Keratinocyte (primary cell): Measurements from ENCODE around the gene ZNF212. TPM values are rescaled to one million over a fixed set of nuclear protein-coding genes. Genes with fewer than 3 reads are reported as not detected.

Experiments
- DNase-seq: peaks from one replicate; pipeline ENCODE4 v3.0.0-alpha.2; 2011; ENCODE audit warnings: low read depth, missing footprints, low spot score
- FAIRE-seq: peaks from 2 replicates; lab custom pipeline; 2011; peaks lifted over from hg19 to GRCh38; lab: Jason Lieb, UNC
- H2AFZ ChIP-seq: 2 replicates; pipeline ENCODE4 v1.6.0; 2012; ENCODE audit warnings: low read length, control low read depth, inconsistent platforms; ENCODE audit not compliant: control insufficient read depth
- H3K27ac ChIP-seq: 2 replicates; pipeline ENCODE4 v1.5.1; 2011; ENCODE audit warnings: low read length; ENCODE audit not compliant: control insufficient read depth, insufficient read depth
- H3K27me3 ChIP-seq: 3 replicates; pipeline ENCODE4 v1.6.0; 2011; ENCODE audit warnings: low read length; ENCODE audit not compliant: control insufficient read depth, insufficient read depth; ENCODE audit errors: extremely low read depth
- H3K36me3 ChIP-seq, 2 experiments: 2 replicates in 1 of 2; 3 replicates in 1 of 2; pipeline ENCODE4 v1.5.1; 2011; ENCODE audit warnings: low read length in 2 of 2, mild to moderate bottlenecking in 1 of 2; ENCODE audit not compliant: control insufficient read depth in 2 of 2, insufficient read depth in 2 of 2; ENCODE audit errors: extremely low read depth in 1 of 2
- H3K4me1 ChIP-seq: 3 replicates; pipeline ENCODE4 v1.5.1; 2011; ENCODE audit warnings: low read length; ENCODE audit not compliant: control insufficient read depth, insufficient read depth; ENCODE audit errors: extremely low read depth
- H3K4me2 ChIP-seq: 3 replicates; pipeline ENCODE4 v1.6.0; 2011; ENCODE audit warnings: low read depth, low read length; ENCODE audit not compliant: control insufficient read depth, insufficient read depth; ENCODE audit errors: extremely low read depth
- H3K4me3 ChIP-seq, 3 experiments: fragments of 200-600 bp in 1 of 3; sonication (generic) in 1 of 3; 2 replicates in 2 of 3; 3 replicates in 1 of 3; pipeline ENCODE4 v1.5.1; 2011 to 2016; ENCODE audit warnings: low read length in 3 of 3, mild to moderate bottlenecking in 3 of 3, control low read depth in 2 of 3, inconsistent platforms in 1 of 3, low read depth in 1 of 3, mixed read lengths in 1 of 3, mixed run types in 1 of 3, moderate library complexity in 1 of 3; ENCODE audit not compliant: control insufficient read depth in 2 of 3, insufficient read depth in 2 of 3; ENCODE audit errors: extremely low read depth in 1 of 3
- H3K79me2 ChIP-seq: 2 replicates; pipeline ENCODE4 v1.6.0; 2012; ENCODE audit warnings: low read length; ENCODE audit not compliant: control insufficient read depth, insufficient read depth
- H3K9ac ChIP-seq: 3 replicates; pipeline ENCODE4 v1.6.0; 2011; ENCODE audit warnings: low read length; ENCODE audit not compliant: control insufficient read depth, insufficient read depth; ENCODE audit errors: extremely low read depth
- H3K9me1 ChIP-seq: 3 replicates; pipeline ENCODE4 v1.6.0; 2011; ENCODE audit warnings: low read length; ENCODE audit not compliant: control insufficient read depth, insufficient read depth; ENCODE audit errors: extremely low read depth
- H3K9me3 ChIP-seq: 2 replicates; pipeline ENCODE4 v1.5.1; 2012; ENCODE audit warnings: low read depth, low read length; ENCODE audit not compliant: control insufficient read depth
- H4K20me1 ChIP-seq: 3 replicates; pipeline ENCODE4 v1.6.0; 2011; ENCODE audit warnings: low read length; ENCODE audit not compliant: control insufficient read depth, insufficient read depth; ENCODE audit errors: extremely low read depth
- CTCF ChIP-seq, 3 experiments: IDR thresholded peaks in 1 of 3; conservative IDR thresholded peaks in 1 of 3; optimal IDR thresholded peaks in 1 of 3; 2 replicates in 2 of 3; 3 replicates in 1 of 3; pipeline versions ENCODE3 to v1.5.1; 2011; ENCODE audit warnings: low read length in 3 of 3, mild to moderate bottlenecking in 3 of 3, moderate library complexity in 2 of 3, control low read depth in 1 of 3, inconsistent platforms in 1 of 3; ENCODE audit not compliant: insufficient read depth in 2 of 3; ENCODE audit errors: extremely low read depth in 1 of 3
- EZH2 ChIP-seq: IDR thresholded peaks from one replicate; pipeline ENCODE4 v1.6.1; 2012; ENCODE audit warnings: inconsistent platforms, mild to moderate bottlenecking, low read length, moderate library complexity
- dilution Hi-C: fragments of 300-500 bp; cut with MboI; formaldehyde crosslinking; loops from one replicate; pipeline ENCODE4 v1.7.0; 2020; ENCODE audit warnings: low sequenced_read_pairs; ENCODE audit not compliant: extremely low pct_ligation_motif_present
- polyA plus RNA-seq, 5 experiments: library from polyadenylated mRNA; depleted of rRNA in 3 of 5; stranded (reverse) in 3 of 5; stranded (forward) in 1 of 5; unstranded in 1 of 5; fragments of >200 nt; gene quantifications; 1 replicate in 1 of 5; 2 replicates in 3 of 5; 3 replicates in 1 of 5; pipeline versions ENCODE4 v1.2.1 to v1.2.3, GENCODE V29; 2011 to 2012; ENCODE audit warnings: missing spikeins in 2 of 5, low read depth in 1 of 5, low replicate concordance in 1 of 5

The ZNF212 gene
- polyA plus RNA-seq, 1 donor (not counting 4 experiments of a cell fraction or from before 2014, with no cell fraction given), result 3.8 TPM

- H3K4me3 ChIP-seq, result peak overlapping the region; percentile 54 to 86 (median 78)
- H3K4me2 ChIP-seq, result peak overlapping the region; percentile 88
- no peaks in the 10 kb centered on the region for H3K27me3 ChIP-seq
- H3K9me1 ChIP-seq, result no peaks in the 10 kb centered on the region
- H3K4me1 ChIP-seq, result peaks cover 33% of the 10 kb centered on the region
- peak overlapping the region; percentile 82 for H3K27ac ChIP-seq
- FAIRE-seq (no peak), DNase-seq (no peak)
- H3K9ac ChIP-seq, result no peak overlapping the region
- no peak for TF ChIP-seq EZH2
- TF ChIP-seq CTCF (optimal IDR thresholded peaks at IDR 0.05 in 1 of 3, IDR thresholded peaks at IDR 0.05 in 1 of 3, conservative IDR thresholded peaks at IDR 0.05 in 1 of 3; ENCODE audit: extremely low read depth in 1 of 3, insufficient read depth in 2 of 3, low read length in 3 of 3), result no peak
- no peaks in the 10 kb centered on the region for H3K9me3 ChIP-seq
- dilution Hi-C loops, result no loop called here
- H3K79me2 ChIP-seq, result peaks cover 35% of the 10 kb centered on the region
- H2AFZ ChIP-seq, result peak overlapping the region; percentile 66
- H4K20me1 ChIP-seq, result no peaks in the 10 kb centered on the region
- peaks cover 14 to 16% of the 10 kb centered on the region in 2 experiments for H3K36me3 ChIP-seq
These were observed 44.7 kb upstream of the ZNF212 start for GRCh38 chr7:149194799-149195179.

GRCh38 chr7:149195180-149196150 is 44.0 kb upstream of the ZNF212 start, which contains the start of gene ZNF282:
Gene ZNF282 (plus strand): TSS chr7:149195546. CDS start chr7:149195590, 44 bp downstream.
- Histone ChIP-seq H4K20me1 (no peaks in the 10 kb centered on the region), H3K4me3 (peak within 1 kb of the TSS; percentile 54 to 86 (median 78)), H3K27me3 (no peaks in the 10 kb centered on the region), H3K9ac (peak within 1 kb of the TSS; percentile 89), H3K79me2 (peaks cover 40% of the 10 kb centered on the region), H2AFZ (peak within 1 kb of the TSS; percentile 73), H3K27ac (peak within 1 kb of the TSS; percentile 82), H3K4me2 (peak within 1 kb of the TSS; percentile 88), H3K4me1 (peaks cover 39% of the 10 kb centered on the region), H3K9me1 (no peaks in the 10 kb centered on the region), H3K36me3 (peaks cover 18 to 22% of the 10 kb centered on the region in 2 experiments), H3K9me3 (no peaks in the 10 kb centered on the region)
- FAIRE-seq (no peak), DNase-seq (no peak)
- dilution Hi-C loops, result no loop called here
- TF ChIP-seq CTCF (optimal IDR thresholded peaks at IDR 0.05 in 1 of 3, IDR thresholded peaks at IDR 0.05 in 1 of 3, conservative IDR thresholded peaks at IDR 0.05 in 1 of 3; ENCODE audit: extremely low read depth in 1 of 3, insufficient read depth in 2 of 3, low read length in 3 of 3), result peak; percentile 47 to 84 (median 81)
- no peak for TF ChIP-seq EZH2
